Measurements from ENCODE around the gene CIT. TPM values are rescaled to one million over a fixed set of nuclear protein-coding genes. Genes with fewer than 3 reads are reported as not detected.

CIT gene
- total RNA-seq, 2 experiments from 2014 or later = 1.3 to 1.9 TPM

- no peak for DNase-seq
- H3K27ac Mint-ChIP-seq = no peak overlapping the region
- no peak overlapping the region for H3K4me3 ChIP-seq (ENCODE audit: low read length)
- no peaks in the 10 kb centered on the region for H3K9me3 Mint-ChIP-seq
- ATAC-seq (ENCODE audit: poor library complexity) = no peak
- CTCF ChIA-PET = no interaction called here
- H3K4me3 Mint-ChIP-seq = no peak overlapping the region
- intact Hi-C loops (cut with DNase I, micrococcal nuclease) = no loop called here
- no peaks in the 10 kb centered on the region for H3K27me3 ChIP-seq (ENCODE audit: control insufficient read depth in 1 of 2, insufficient read depth in 2 of 2, low read length in 2 of 2)
- no peaks in the 10 kb centered on the region for H3K27me3 Mint-ChIP-seq
- H3K4me1 Mint-ChIP-seq (ENCODE audit: low read depth) = no peaks in the 10 kb centered on the region
- TF ChIP-seq CTCF (IDR thresholded peaks at IDR 0.05) = no peak
- peaks cover 8% of the 10 kb centered on the region for H3K36me3 Mint-ChIP-seq (ENCODE audit: low read depth)
- no peak overlapping the region for H3K27ac ChIP-seq (ENCODE audit: low read depth in 1 of 2, low read length in 2 of 2)
- POLR2A ChIA-PET = no interaction called here
- H3K4me1 ChIP-seq (ENCODE audit: insufficient read depth, low read length) = no peaks in the 10 kb centered on the region
- H3K36me3 ChIP-seq (ENCODE audit: insufficient read depth, low read length) = no peaks in the 10 kb centered on the region
- no peaks in the 10 kb centered on the region for H3K9me3 ChIP-seq (ENCODE audit: control insufficient read depth in 1 of 2, insufficient read depth in 1 of 2, low read length in 2 of 2)
These were observed 36.5 kb downstream of the CIT start for GRCh38 chr12:119840582-119840981.

GRCh38 chr12:119840168-119840567 lies 37.0 kb downstream of the CIT start:
- POLR2A ChIA-PET = no interaction called here
- no peaks in the 10 kb centered on the region for H3K36me3 ChIP-seq (ENCODE audit: insufficient read depth, low read length)
- DNase-seq (no peak), ATAC-seq (ENCODE audit: poor library complexity) (no peak)
- Mint-ChIP-seq H3K4me3 (no peak overlapping the region), H3K27me3 (no peaks in the 10 kb centered on the region), H3K27ac (no peak overlapping the region), H3K36me3 (ENCODE audit: low read depth) (peaks cover 8% of the 10 kb centered on the region), H3K4me1 (ENCODE audit: low read depth) (no peaks in the 10 kb centered on the region), H3K9me3 (no peaks in the 10 kb centered on the region)
- H3K4me1 ChIP-seq (ENCODE audit: insufficient read depth, low read length) = no peaks in the 10 kb centered on the region
- no peak overlapping the region for H3K27ac ChIP-seq (ENCODE audit: low read depth in 1 of 2, low read length in 2 of 2)
- CTCF ChIA-PET = no interaction called here
- H3K9me3 ChIP-seq (ENCODE audit: control insufficient read depth in 1 of 2, insufficient read depth in 1 of 2, low read length in 2 of 2) = no peaks in the 10 kb centered on the region
- intact Hi-C loops (cut with DNase I, micrococcal nuclease) = no loop called here
- no peak overlapping the region for H3K4me3 ChIP-seq (ENCODE audit: low read length)
- no peak for TF ChIP-seq CTCF (IDR thresholded peaks at IDR 0.05)
- no peaks in the 10 kb centered on the region for H3K27me3 ChIP-seq (ENCODE audit: control insufficient read depth in 1 of 2, insufficient read depth in 2 of 2, low read length in 2 of 2)

GRCh38 chr12:119838826-119839600 lies 38.1 kb downstream of the CIT start:
- DNase-seq (no peak), ATAC-seq (ENCODE audit: poor library complexity) (no peak)
- H3K4me3 ChIP-seq (ENCODE audit: low read length) = no peak overlapping the region
- TF ChIP-seq CTCF (IDR thresholded peaks at IDR 0.05) = no peak
- Mint-ChIP-seq H3K27me3 (no peaks in the 10 kb centered on the region), H3K4me1 (ENCODE audit: low read depth) (no peaks in the 10 kb centered on the region), H3K4me3 (no peak overlapping the region), H3K36me3 (ENCODE audit: low read depth) (peaks cover 8% of the 10 kb centered on the region), H3K9me3 (no peaks in the 10 kb centered on the region), H3K27ac (no peak overlapping the region)
- no peaks in the 10 kb centered on the region for H3K4me1 ChIP-seq (ENCODE audit: insufficient read depth, low read length)
- ChIA-PET POLR2A (interaction anchor here (1.4 kb wide), 1 partner anchor 27 kb away, joined by 3 read pairs; no protein-coding TSS in a partner anchor), CTCF (no interaction called here)
- H3K36me3 ChIP-seq (ENCODE audit: insufficient read depth, low read length) = no peaks in the 10 kb centered on the region
- no peak overlapping the region for H3K27ac ChIP-seq (ENCODE audit: low read depth in 1 of 2, low read length in 2 of 2)
- intact Hi-C loops (cut with DNase I, micrococcal nuclease) = no loop called here
- no peaks in the 10 kb centered on the region for H3K9me3 ChIP-seq (ENCODE audit: control insufficient read depth in 1 of 2, insufficient read depth in 1 of 2, low read length in 2 of 2)
- H3K27me3 ChIP-seq (ENCODE audit: control insufficient read depth in 1 of 2, insufficient read depth in 2 of 2, low read length in 2 of 2) = no peaks in the 10 kb centered on the region

Data from CD4-positive, alpha-beta T cell (primary cell).